CD8-positive, alpha-beta memory T cell (primary cell): Measurements from ENCODE around the gene DCDC2C. TPM values are rescaled to one million over a fixed set of nuclear protein-coding genes. Genes with fewer than 3 reads are reported as not detected.
A peak's percentile ranks its signal among the peaks of the same experiment; 100 is the strongest.

Source experiments
- CTCF ChIA-PET: fragments of 350-600 bp; sonication (Branson Sonifier 250); formaldehyde crosslinking; loops from one replicate; lab custom pipeline; 2021; ENCODE audit warnings: antibody characterized with exemption; lab: Charles Lee
- POLR2A ChIA-PET: fragments of 350-600 bp; sonication (Branson Sonifier 250); formaldehyde crosslinking; loops from one replicate; lab custom pipeline; 2021; ENCODE audit warnings: antibody characterized with exemption; lab: Charles Lee
- DNase-seq, 5 donors: peaks; one replicate each; pipeline versions ENCODE4 v3.0.0 to v3.0.0-alpha.2; 2020 to 2022; ENCODE audit warnings: mixed read lengths in 1 of 5
- H3K27ac ChIP-seq: one replicate; pipeline ENCODE4 v1.7.0; 2013; ENCODE audit warnings: low read depth, mild to moderate bottlenecking, low read length, moderate library complexity
- H3K27me3 ChIP-seq: 2 replicates; pipeline ENCODE4 v1.7.0; 2013; ENCODE audit warnings: low read length, mild to moderate bottlenecking; ENCODE audit not compliant: insufficient read depth, poor library complexity, severe bottlenecking
- H3K36me3 ChIP-seq: 2 replicates; pipeline ENCODE4 v1.7.0; 2013; ENCODE audit warnings: mild to moderate bottlenecking, low read length, moderate library complexity; ENCODE audit not compliant: insufficient read depth
- H3K4me1 ChIP-seq: 2 replicates; pipeline ENCODE4 v1.7.0; 2013; ENCODE audit warnings: mild to moderate bottlenecking, low read length, moderate library complexity; ENCODE audit not compliant: insufficient read depth
- H3K4me3 ChIP-seq: 2 replicates; pipeline ENCODE4 v1.7.0; 2013; ENCODE audit warnings: mild to moderate bottlenecking, low read length
- H3K9me3 ChIP-seq: 2 replicates; pipeline ENCODE4 v1.7.0; 2013; ENCODE audit warnings: mild to moderate bottlenecking, low read length
- H3K27ac Mint-ChIP-seq, 8 donors: one replicate each; pipeline ENCODE4 v1.8.0; 2020 to 2021; ENCODE audit warnings: mixed read lengths in 8 of 8, mild to moderate bottlenecking in 6 of 8, inconsistent platforms in 3 of 8, moderate library complexity in 3 of 8
- H3K27me3 Mint-ChIP-seq, 2 donors: one replicate each; pipeline ENCODE4 v1.8.0; 2020 to 2021; ENCODE audit warnings: mixed read lengths in 2 of 2, mild to moderate bottlenecking in 1 of 2, moderate library complexity in 1 of 2
- H3K36me3 Mint-ChIP-seq, 3 donors: one replicate each; pipeline ENCODE4 v1.8.0; 2020 to 2021; ENCODE audit warnings: mixed read lengths in 3 of 3, inconsistent platforms in 1 of 3, mild to moderate bottlenecking in 1 of 3
- H3K4me1 Mint-ChIP-seq, 3 donors: one replicate each; pipeline ENCODE4 v1.8.0; 2020 to 2021; ENCODE audit warnings: mixed read lengths in 3 of 3, inconsistent platforms in 1 of 3, mild to moderate bottlenecking in 1 of 3
- H3K4me3 Mint-ChIP-seq, 7 donors: one replicate each; pipeline ENCODE4 v1.8.0; 2020 to 2021; ENCODE audit warnings: mixed read lengths in 7 of 7, mild to moderate bottlenecking in 6 of 7, moderate library complexity in 4 of 7, inconsistent platforms in 2 of 7
- H3K9me3 Mint-ChIP-seq, 5 donors: one replicate each; pipeline ENCODE4 v1.8.0; 2020 to 2022; ENCODE audit warnings: mixed read lengths in 5 of 5, mild to moderate bottlenecking in 3 of 5, moderate library complexity in 2 of 5, inconsistent platforms in 1 of 5
- polyA plus RNA-seq: library from polyadenylated mRNA; unstranded; fragments of 300-500 nt; fragmentation: Illumina TruSeq; gene quantifications from one replicate; pipeline ENCODE4 v1.2.3, GENCODE V29; 2021
- total RNA-seq, 2 experiments: library from RNA; stranded (reverse); gene quantifications; one replicate each; pipeline ENCODE4 v1.2.3, GENCODE V29; 2021

DCDC2C gene
- total and polyA plus RNA-seq, 3 experiments from 2014 or later: not detected

- no peaks in the 10 kb centered on the region for H3K9me3 ChIP-seq
- Mint-ChIP-seq H3K27me3 (peaks cover 16 to 19% of the 10 kb centered on the region in 2 donors), H3K36me3 (no peaks in the 10 kb centered on the region), H3K4me3 (no peak overlapping the region), H3K4me1 (no peaks in the 10 kb centered on the region), H3K27ac (no peak overlapping the region), H3K9me3 (peaks cover 0 to 4% (median 0%) of the 10 kb centered on the region in 5 donors)
- no peak for DNase-seq
- ChIA-PET CTCF (no interaction called here), POLR2A (no interaction called here)
- H3K36me3 ChIP-seq: no peaks in the 10 kb centered on the region
- H3K27ac ChIP-seq: no peak overlapping the region
- H3K27me3 ChIP-seq: no peaks in the 10 kb centered on the region
- no peak overlapping the region for H3K4me3 ChIP-seq
- H3K4me1 ChIP-seq: no peaks in the 10 kb centered on the region
Measured at GRCh38 chr2:3769766-3770165, 66.4 kb downstream of the DCDC2C start.

- H3K4me3 Mint-ChIP-seq: no peak overlapping the region
- ChIA-PET POLR2A (no interaction called here), CTCF (no interaction called here)
- no peaks in the 10 kb centered on the region for H3K9me3 ChIP-seq
- no peak overlapping the region for H3K4me3 ChIP-seq
- no peak overlapping the region for H3K27ac Mint-ChIP-seq
- peaks cover 12 to 14% of the 10 kb centered on the region in 2 donors for H3K27me3 Mint-ChIP-seq
- no peaks in the 10 kb centered on the region for H3K4me1 ChIP-seq
- H3K4me1 Mint-ChIP-seq: no peaks in the 10 kb centered on the region
- no peaks in the 10 kb centered on the region for H3K36me3 Mint-ChIP-seq
- H3K27ac ChIP-seq: no peak overlapping the region
- H3K36me3 ChIP-seq: no peaks in the 10 kb centered on the region
- H3K27me3 ChIP-seq: no peaks in the 10 kb centered on the region
- H3K9me3 Mint-ChIP-seq: peaks cover 0 to 5% (median 0%) of the 10 kb centered on the region in 5 donors
- DNase-seq: no peak
Measured at GRCh38 chr2:3770724-3771415, 67.5 kb downstream of the DCDC2C start.

- CTCF ChIA-PET: no interaction called here
- Mint-ChIP-seq H3K9me3 (peaks cover 0 to 7% (median 0%) of the 10 kb centered on the region in 5 donors), H3K4me1 (no peaks in the 10 kb centered on the region), H3K27ac (no peak overlapping the region), H3K36me3 (no peaks in the 10 kb centered on the region), H3K27me3 (peaks cover 12 to 13% of the 10 kb centered on the region in 2 donors), H3K4me3 (no peak overlapping the region)
- POLR2A ChIA-PET: no interaction called here
- H3K27me3 ChIP-seq: no peaks in the 10 kb centered on the region
- H3K4me1 ChIP-seq: no peaks in the 10 kb centered on the region
- no peak overlapping the region for H3K4me3 ChIP-seq
- no peak overlapping the region for H3K27ac ChIP-seq
- no peaks in the 10 kb centered on the region for H3K9me3 ChIP-seq
- H3K36me3 ChIP-seq: no peaks in the 10 kb centered on the region
- DNase-seq: no peak
Measured at GRCh38 chr2:3771576-3771975, 68.2 kb downstream of the DCDC2C start.

GRCh38 chr2:3774336-3774735, 71.0 kb downstream of the DCDC2C start:
- no peaks in the 10 kb centered on the region for H3K36me3 Mint-ChIP-seq
- H3K27me3 Mint-ChIP-seq: peaks cover 10 to 11% of the 10 kb centered on the region in 2 donors
- H3K9me3 Mint-ChIP-seq: peaks cover 0 to 8% (median 0%) of the 10 kb centered on the region in 5 donors
- H3K4me3 Mint-ChIP-seq: no peak overlapping the region
- Histone ChIP-seq H3K36me3 (no peaks in the 10 kb centered on the region), H3K9me3 (no peaks in the 10 kb centered on the region), H3K27ac (no peak overlapping the region), H3K4me3 (no peak overlapping the region), H3K27me3 (no peaks in the 10 kb centered on the region), H3K4me1 (no peaks in the 10 kb centered on the region)
- no peaks in the 10 kb centered on the region for H3K4me1 Mint-ChIP-seq
- no peak overlapping the region for H3K27ac Mint-ChIP-seq
- CTCF ChIA-PET: no interaction called here
- POLR2A ChIA-PET: no interaction called here
- DNase-seq: no peak

- Mint-ChIP-seq H3K27me3 (peaks cover 5 to 7% of the 10 kb centered on the region in 2 donors), H3K4me1 (peaks cover 0 to 12% (median 6%) of the 10 kb centered on the region in 3 donors), H3K27ac (peak overlapping the region in 1 of 8 donors; percentile 68), H3K9me3 (peaks cover 0 to 7% (median 0%) of the 10 kb centered on the region in 5 donors), H3K36me3 (no peaks in the 10 kb centered on the region), H3K4me3 (no peak overlapping the region)
- H3K27me3 ChIP-seq: no peaks in the 10 kb centered on the region
- no peak overlapping the region for H3K4me3 ChIP-seq
- ChIA-PET CTCF (no interaction called here), POLR2A (no interaction called here)
- H3K4me1 ChIP-seq: no peaks in the 10 kb centered on the region
- no peak overlapping the region for H3K27ac ChIP-seq
- no peaks in the 10 kb centered on the region for H3K36me3 ChIP-seq
- DNase-seq: no peak
- no peaks in the 10 kb centered on the region for H3K9me3 ChIP-seq
Measured at GRCh38 chr2:3776311-3776710, 72.9 kb downstream of the DCDC2C start.

GRCh38 chr2:3777966-3778365, 74.6 kb downstream of the DCDC2C start:
- H3K4me3 ChIP-seq: no peak overlapping the region
- no peak for DNase-seq
- no peaks in the 10 kb centered on the region for H3K36me3 ChIP-seq
- H3K27ac Mint-ChIP-seq: no peak overlapping the region
- POLR2A ChIA-PET: no interaction called here
- H3K9me3 ChIP-seq: no peaks in the 10 kb centered on the region
- peaks cover 0 to 10% (median 0%) of the 10 kb centered on the region in 5 donors for H3K9me3 Mint-ChIP-seq
- peaks cover 2 to 4% of the 10 kb centered on the region in 2 donors for H3K27me3 Mint-ChIP-seq
- no peaks in the 10 kb centered on the region for H3K36me3 Mint-ChIP-seq
- CTCF ChIA-PET: no interaction called here
- H3K4me3 Mint-ChIP-seq: no peak overlapping the region
- no peaks in the 10 kb centered on the region for H3K27me3 ChIP-seq
- no peak overlapping the region for H3K27ac ChIP-seq
- peaks cover 0 to 12% (median 6%) of the 10 kb centered on the region in 3 donors for H3K4me1 Mint-ChIP-seq
- no peaks in the 10 kb centered on the region for H3K4me1 ChIP-seq

GRCh38 chr2:3778851-3779495, 75.6 kb downstream of the DCDC2C start:
- Mint-ChIP-seq H3K27ac (peak overlapping the region in 1 of 8 donors; percentile 50), H3K4me1 (peaks cover 0 to 12% (median 6%) of the 10 kb centered on the region in 3 donors), H3K36me3 (no peaks in the 10 kb centered on the region), H3K9me3 (peaks cover 0 to 10% (median 0%) of the 10 kb centered on the region in 5 donors), H3K27me3 (peaks cover 2 to 4% of the 10 kb centered on the region in 2 donors), H3K4me3 (no peak overlapping the region)
- H3K9me3 ChIP-seq: no peaks in the 10 kb centered on the region
- no peak overlapping the region for H3K27ac ChIP-seq
- no peak overlapping the region for H3K4me3 ChIP-seq
- no peak for DNase-seq
- no peaks in the 10 kb centered on the region for H3K4me1 ChIP-seq
- POLR2A ChIA-PET: no interaction called here
- no peaks in the 10 kb centered on the region for H3K27me3 ChIP-seq
- CTCF ChIA-PET: no interaction called here
- H3K36me3 ChIP-seq: no peaks in the 10 kb centered on the region

- peak overlapping the region in 2 of 8 donors; percentile 8 to 50 for H3K27ac Mint-ChIP-seq
- DNase-seq: no peak
- Histone ChIP-seq H3K27ac (no peak overlapping the region), H3K36me3 (no peaks in the 10 kb centered on the region), H3K27me3 (no peaks in the 10 kb centered on the region), H3K4me3 (no peak overlapping the region), H3K4me1 (no peaks in the 10 kb centered on the region), H3K9me3 (no peaks in the 10 kb centered on the region)
- H3K27me3 Mint-ChIP-seq: peaks cover 2 to 4% of the 10 kb centered on the region in 2 donors
- peaks cover 0 to 12% (median 6%) of the 10 kb centered on the region in 3 donors for H3K4me1 Mint-ChIP-seq
- H3K9me3 Mint-ChIP-seq: peaks cover 0 to 10% (median 0%) of the 10 kb centered on the region in 5 donors
- no peaks in the 10 kb centered on the region for H3K36me3 Mint-ChIP-seq
- ChIA-PET CTCF (no interaction called here), POLR2A (no interaction called here)
- H3K4me3 Mint-ChIP-seq: peak overlapping the region in 1 of 7 donors; percentile 69
Measured at GRCh38 chr2:3779496-3780049, 76.2 kb downstream of the DCDC2C start.
